GM21737 (cell line): ENCODE results near the gene MIGA1.

ENCODE experiments used
- ATAC-seq: cut with Tn5 transposase; IDR thresholded peaks from one replicate; pipeline ENCODE4 v1.9.1; 2021; ENCODE audit warnings: mild to moderate bottlenecking, moderate library complexity; ENCODE audit not compliant: unreplicated experiment

MIGA1 gene

GRCh38 chr1:77846966-77847365 lies 67.5 kb downstream of the MIGA1 start:
- ATAC-seq = no peak

- no peak for ATAC-seq
Measured at GRCh38 chr1:77847621-77848080, 68.2 kb downstream of the MIGA1 start.

GRCh38 chr1:77850082-77850481 lies 70.6 kb downstream of the MIGA1 start:
- no peak for ATAC-seq

- no peak for ATAC-seq
Measured at GRCh38 chr1:77857552-77857951, 78.1 kb downstream of the MIGA1 start.

- ATAC-seq = no peak
Measured at GRCh38 chr1:77858725-77859124, 79.3 kb downstream of the MIGA1 start.

- ATAC-seq = no peak
Measured at GRCh38 chr1:77859248-77859647, 79.8 kb downstream of the MIGA1 start.

GRCh38 chr1:77866296-77866695 lies 86.8 kb downstream of the MIGA1 start:
- no peak for ATAC-seq

GRCh38 chr1:77872645-77873044 lies 93.2 kb downstream of the MIGA1 start:
- ATAC-seq = no peak

- ATAC-seq = no peak
Measured at GRCh38 chr1:77873461-77873860, 94.0 kb downstream of the MIGA1 start.

GRCh38 chr1:77874804-77875445 lies 95.5 kb downstream of the MIGA1 start:
- ATAC-seq = no peak

GRCh38 chr1:77876884-77877283 lies 97.4 kb downstream of the MIGA1 start:
- no peak for ATAC-seq

GRCh38 chr1:77881061-77881460 lies 101.6 kb downstream of the MIGA1 start:
- ATAC-seq = no peak

- no peak for ATAC-seq
Measured at GRCh38 chr1:77882411-77882810, 103.0 kb downstream of the MIGA1 start.

GRCh38 chr1:77888081-77888780 lies 108.8 kb downstream of the MIGA1 start, which contains the start of gene NEXN:
Gene NEXN, plus strand, starts transcription at chr1:77888624. Its CDS starts 27,483 bp downstream, at chr1:77916107.
- no peak for ATAC-seq

GRCh38 chr1:77888781-77889642 lies 109.6 kb downstream of the MIGA1 start:
- ATAC-seq = peak; percentile 64

GRCh38 chr1:77889671-77890070 lies 110.2 kb downstream of the MIGA1 start:
- no peak for ATAC-seq

GRCh38 chr1:77891200-77891599 lies 111.8 kb downstream of the MIGA1 start:
- ATAC-seq = no peak

- no peak for ATAC-seq
Measured at GRCh38 chr1:77899647-77900320, 120.3 kb downstream of the MIGA1 start.

GRCh38 chr1:77900687-77901293 lies 121.3 kb downstream of the MIGA1 start:
- ATAC-seq = no peak

GRCh38 chr1:77905603-77906002 lies 126.2 kb downstream of the MIGA1 start:
- no peak for ATAC-seq
